HG02642 (cell line): ENCODE measurements around the gene EPHB1.

Experiments
- ATAC-seq: cut with Tn5 transposase; IDR thresholded peaks from one replicate; pipeline ENCODE4 v1.9.1; 2021; ENCODE audit warnings: mild to moderate bottlenecking; ENCODE audit not compliant: unreplicated experiment, poor library complexity

The EPHB1 gene

DNA sequence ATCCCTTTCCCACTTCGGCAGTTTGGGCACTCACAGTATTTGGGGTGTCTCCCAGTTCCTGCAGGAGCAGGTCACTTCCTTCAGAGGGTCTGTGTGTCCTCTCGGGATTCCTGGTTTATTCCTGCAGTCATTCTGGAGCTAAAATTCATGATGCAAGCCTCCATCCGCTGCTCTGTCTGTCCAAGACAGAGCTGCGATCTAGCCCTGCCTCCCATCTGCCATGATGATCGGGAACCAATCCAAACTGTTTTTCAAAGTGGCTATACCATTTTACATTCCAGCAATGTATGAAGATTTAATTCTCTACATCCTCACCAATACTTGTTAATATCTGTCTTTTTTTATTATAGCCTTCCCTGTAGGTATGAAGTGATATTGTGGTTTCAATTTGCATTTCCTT, 273.0 kb downstream of the EPHB1 start:
- no peak for ATAC-seq

DNA sequence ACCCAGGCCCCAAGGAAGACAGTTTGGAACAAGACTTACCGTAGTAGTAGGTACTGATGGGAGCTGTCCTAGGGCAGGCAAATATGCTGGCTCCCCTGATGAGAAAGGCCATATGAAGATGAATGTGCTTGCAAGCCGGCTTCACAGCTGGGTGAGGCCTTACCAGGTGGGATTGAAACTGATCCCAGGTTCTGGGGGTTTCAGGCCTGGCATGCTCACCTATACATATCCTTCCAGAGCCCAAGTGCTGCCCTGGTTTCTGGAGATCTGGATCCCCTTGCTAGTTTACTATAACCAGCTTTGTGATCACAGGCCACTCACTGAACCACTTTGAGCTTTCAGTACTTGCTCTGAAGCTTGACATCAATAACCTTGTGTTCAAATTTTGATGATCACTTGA, 274.3 kb downstream of the EPHB1 start:
- ATAC-seq, result no peak

DNA sequence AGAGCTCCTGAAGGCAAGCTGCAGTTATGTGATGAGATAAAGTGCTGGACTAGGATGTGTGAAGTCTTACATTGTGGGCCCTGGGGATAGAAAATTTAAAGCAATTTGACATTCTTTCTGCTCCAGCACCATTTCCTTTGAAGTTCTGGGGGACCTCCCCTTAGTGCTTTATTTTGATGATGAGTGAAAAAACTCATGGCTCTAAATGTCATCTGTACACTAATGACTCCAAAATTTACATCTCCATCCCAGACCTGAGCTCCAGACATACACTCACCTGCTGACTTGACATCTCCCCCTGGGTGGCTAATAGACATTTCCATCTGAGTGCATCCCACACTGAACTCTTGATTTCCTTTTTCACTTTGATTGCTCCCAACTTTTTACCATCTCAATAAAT, 276.4 kb downstream of the EPHB1 start:
- ATAC-seq, result no peak

DNA sequence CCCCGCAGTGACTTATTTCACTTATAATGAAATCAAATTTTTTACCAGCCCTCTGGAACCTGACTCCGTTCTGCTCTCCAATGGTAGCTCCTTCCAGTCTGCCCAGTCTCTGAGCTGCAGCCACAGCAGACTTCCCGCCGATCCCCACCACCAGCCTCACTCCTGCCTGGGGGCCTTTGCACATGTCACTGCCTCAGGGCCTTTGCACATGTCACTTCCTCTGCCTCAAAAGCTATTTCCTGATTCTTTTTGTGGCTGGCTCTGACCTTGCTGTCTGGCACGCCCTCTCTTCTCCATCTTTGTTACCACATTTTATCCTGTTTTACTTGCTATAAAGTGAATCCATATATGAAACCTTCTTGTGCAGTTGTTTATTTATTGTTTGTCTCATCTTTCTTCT, 277.4 kb downstream of the EPHB1 start:
- no peak for ATAC-seq

DNA sequence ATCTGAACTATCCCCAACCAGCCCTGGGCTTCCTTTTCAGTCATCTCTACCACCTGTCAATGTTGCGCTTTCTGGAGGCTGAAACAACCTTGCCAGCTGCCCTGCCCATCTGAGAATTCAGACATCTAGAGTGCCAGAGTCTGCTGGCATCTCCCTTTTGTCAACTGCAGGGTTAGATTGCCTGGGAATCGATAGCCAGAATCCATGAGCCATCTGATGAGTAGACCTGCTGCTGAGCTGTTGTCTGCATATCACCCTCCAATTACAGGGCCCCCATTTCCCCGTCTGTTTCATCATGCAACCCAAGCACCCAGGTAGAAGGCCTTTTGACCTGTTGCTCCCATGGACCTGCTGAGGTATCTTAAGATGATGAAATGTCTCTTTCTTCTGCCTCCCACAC, 280.1 kb downstream of the EPHB1 start:
- no peak for ATAC-seq

DNA sequence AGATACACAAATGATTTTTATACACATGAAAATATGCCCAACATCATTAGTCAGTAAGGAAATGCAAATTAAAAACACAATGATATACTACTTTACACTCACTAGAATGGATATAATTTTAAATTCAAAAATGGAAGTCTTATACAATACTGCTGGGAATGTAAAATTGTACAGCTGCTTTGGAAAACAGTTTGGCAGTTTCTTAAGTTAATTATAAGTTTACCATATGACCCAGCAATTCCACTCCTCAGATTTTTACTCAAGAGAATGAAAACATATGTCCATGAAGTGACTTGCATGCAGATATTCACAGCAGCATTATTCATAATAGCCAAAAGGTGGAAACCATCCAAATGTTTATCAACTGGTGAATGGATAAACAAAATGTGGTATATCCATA, 281.3 kb downstream of the EPHB1 start:
- no peak for ATAC-seq

DNA sequence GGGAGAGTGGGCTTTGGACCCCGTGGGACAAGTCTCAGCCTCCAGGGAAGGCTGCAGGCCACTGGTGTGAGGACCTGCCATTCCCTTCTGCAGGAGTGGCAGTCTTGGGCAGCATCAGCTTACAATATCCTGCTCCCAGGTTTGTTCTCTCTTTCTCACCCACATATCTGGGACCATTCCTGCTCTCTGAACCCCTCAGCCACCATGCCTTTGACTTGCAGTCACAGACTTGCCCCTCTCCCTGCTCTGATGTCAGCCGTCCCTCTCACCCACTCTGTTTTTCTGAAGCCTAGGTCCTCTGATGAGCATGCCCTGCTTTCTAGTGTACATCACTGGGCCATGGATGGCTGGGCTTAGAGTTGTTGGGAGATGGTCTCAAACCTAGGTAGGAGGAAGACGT, 282.1 kb downstream of the EPHB1 start:
- ATAC-seq, result no peak

DNA sequence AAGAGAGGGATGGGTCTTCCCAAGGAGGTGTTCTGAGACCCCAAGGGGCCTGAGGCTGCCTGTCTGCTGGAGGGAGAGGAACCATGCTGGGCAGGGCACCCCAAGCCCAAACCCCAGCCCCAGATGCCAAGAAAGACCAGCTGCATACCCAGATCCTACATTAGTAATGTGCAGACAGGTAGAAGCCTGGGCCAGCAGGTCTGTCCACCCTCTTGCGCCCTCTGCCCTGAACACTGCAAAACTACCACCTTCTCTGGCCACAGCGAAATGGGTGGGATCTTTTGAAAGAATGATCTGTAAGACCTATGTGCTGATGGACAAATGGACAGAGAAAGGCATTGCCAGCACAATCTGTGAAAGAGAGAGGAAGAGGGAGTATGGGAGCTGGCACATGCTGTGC, 283.2 kb downstream of the EPHB1 start:
- ATAC-seq, result no peak

DNA sequence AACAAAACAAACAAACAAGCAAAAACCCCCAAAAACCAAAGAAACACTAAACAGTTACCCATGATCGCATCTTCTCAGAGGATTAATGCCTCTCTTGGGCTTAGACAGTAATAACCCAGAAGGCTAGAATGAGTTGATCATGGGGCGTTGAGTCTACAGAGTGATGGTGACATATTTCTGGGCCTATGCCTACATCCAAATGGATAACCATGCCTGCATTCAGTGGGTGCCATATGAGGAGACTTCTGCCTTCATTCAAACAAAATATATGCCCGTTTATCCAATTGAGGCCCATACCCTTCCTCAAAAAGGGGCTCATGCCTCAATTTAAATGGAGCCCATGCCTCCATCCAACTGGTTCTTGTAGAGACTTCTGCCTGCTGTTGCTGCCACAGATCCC, 284.0 kb downstream of the EPHB1 start:
- no peak for ATAC-seq

DNA sequence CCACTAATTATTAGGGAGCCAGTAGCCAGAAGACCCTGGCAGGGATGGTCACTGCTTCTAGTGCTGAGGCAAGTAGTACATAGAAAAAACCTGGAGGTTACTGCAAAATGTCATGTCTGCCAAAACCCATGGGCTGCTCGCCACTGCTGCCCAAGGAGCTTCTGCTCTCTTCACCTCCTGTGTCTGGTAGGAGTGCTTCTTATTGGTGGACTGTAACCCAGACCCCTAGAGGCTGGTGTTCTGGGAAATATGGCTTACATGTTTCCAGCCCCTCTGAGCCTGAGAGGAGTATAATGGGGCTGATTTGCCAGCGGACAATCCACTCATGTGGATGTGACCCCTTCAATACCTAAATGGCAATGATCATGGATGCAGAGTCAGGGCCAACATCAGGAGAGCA, 286.4 kb downstream of the EPHB1 start:
- ATAC-seq, result no peak

DNA sequence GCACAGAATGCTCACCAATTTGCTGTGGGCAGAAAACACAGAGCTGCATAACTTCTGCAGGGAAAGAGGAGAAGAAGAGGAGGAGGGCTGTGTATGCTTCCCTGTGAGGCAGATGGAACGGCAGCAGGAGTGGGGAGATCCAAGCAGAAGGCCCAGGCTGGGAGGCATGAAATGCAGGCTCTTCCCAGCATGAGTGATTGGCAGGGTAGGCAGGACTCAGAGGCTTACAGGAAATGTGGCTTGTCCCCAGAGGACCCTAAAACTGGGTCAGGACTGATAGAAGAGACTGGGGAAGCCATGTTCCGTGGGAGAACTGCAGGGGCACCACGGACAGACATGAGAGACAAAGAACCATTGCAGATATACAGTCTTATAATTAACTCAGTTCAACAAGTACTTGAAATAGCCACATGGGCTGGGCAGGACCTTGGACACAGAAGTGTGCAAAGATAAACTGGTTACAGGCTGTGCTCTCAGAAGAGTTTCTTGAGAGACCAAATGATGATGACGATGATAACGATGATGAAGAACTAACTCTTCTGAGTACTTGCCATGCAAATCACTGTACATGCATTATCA, 286.9 kb downstream of the EPHB1 start:
- ATAC-seq, result no peak

DNA sequence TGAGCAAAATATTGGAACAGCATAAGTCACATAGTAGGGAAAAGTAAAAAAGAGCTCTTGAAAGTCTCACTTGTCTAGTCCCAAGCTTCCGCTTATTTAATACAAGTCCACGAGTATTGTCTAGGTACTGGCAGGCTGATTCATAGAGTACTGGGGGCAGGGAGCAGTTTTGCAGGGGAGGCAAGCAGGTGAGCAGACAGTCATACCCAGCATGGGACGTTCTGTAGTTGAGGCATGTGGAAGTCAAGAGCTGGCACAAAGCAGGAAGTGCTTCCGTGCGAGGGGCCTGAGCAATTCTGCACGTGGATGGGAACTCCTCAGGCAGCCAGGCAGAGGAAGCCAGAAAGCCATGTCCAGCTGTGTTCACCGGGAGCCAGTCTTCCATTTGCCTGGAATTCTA, 287.6 kb downstream of the EPHB1 start:
- no peak for ATAC-seq

DNA sequence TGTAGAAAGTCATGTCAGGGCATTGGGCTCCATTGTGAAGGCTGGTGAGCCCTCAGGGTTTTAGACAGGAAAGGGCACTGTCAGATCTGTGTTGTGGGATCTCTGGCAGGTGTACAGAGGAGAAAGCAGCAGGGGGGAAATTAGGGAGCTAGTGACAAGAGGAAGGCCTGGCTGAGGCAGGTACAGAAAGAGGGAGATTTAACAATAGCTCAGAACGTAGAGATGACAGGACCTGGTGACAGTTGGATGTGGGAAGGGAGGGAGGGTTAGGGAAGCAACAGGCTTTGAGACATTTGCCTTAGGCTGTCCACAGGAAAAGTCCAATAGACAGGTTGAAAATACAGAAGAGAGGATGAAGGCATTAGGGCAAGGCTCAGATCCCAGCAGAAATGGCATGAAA, 288.1 kb downstream of the EPHB1 start:
- ATAC-seq, result no peak

DNA sequence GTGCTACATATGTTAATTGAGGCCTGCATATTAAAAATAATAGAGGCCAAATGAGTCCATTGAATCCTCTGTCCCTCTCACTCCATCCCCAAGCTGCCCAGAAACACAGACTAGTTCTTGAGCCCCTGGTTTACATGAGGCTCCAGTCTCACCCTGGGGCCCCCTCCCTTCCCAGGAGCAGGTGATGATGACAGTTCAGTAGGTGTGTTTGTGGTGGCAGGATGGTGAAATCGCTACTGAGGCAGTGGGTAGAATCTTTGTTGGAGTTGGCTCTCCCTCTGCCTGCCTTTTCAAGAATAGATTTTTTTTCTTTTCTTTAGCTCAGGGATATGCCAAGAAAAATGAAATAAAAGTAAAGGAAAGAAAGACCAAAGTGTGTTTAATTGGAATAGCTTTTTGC, 288.7 kb downstream of the EPHB1 start:
- ATAC-seq, result no peak

DNA sequence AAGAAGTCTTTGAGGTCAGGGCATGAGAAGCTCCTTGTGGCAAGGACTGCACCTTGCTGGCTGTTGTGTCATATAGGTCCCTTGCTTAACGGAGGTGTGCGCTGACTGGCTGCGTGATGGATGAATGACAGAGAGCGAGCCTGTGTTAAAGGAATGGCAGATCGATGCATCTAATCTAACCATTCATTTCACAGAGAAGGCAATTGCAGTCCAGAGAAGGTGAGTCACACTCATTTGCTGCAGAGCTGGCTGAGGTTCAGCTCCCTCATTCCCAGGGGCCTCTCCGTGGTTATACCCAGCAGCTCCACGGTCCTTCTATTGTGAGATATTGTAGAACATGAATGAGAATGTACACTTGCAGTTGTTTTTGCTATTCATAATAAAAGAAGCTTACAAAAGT, 289.3 kb downstream of the EPHB1 start:
- ATAC-seq, result no peak

DNA sequence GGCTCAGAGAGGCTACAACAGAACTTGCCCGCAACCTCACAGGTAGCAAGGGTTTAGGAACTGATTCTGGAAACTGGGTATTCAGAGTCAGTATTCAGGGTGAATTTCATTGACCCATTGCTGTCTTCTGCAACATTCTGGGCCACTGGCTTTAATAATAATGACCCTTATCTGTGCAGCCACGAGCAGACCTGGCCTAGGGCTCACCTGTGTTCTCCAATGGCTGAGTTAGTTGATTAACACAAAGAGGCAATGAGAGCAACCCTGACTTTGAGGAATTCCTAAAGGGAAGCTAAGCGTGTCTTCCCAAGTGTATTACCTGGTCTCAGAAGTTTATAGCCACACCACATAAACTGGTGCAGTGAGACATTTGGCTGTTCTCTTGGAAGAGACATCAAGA, 289.9 kb downstream of the EPHB1 start:
- ATAC-seq, result no peak

DNA sequence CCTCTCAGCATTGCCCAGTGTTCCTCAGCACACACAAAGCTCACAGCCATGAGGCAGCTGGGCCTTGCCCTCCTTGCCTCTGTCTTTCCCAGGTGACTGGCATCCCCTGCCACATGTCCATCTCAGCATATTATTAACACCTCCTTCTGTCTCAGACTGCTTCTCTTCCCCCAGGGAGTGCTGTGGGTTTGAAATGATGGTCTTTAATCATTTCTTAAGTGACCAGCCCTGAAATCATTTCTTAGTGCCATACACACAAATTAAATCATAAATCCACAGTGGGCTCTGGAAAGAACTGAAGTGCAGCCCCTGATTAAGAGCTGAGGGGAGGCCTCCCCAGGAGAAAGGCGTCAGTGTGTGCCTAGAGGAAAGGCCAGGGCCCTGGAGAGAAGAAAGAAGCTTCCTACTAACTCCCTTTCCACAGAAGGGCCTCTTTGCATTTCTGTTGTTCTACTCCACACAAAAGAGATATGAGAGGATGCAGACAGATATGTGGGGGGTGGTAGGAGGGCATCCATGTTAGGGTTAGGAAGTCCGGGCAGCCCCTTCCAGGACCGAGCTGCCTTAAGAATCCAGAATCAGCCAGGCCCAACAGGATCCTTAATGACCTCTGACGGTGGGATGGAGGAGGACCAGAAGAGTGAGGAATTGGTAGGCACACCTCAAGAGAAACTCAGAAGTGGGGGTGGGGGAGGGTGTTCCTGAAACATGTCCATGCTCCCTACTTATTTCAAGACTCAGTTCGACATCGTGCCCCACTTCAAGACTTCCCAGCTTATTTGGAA, 290.8 kb downstream of the EPHB1 start:
- no peak for ATAC-seq

DNA sequence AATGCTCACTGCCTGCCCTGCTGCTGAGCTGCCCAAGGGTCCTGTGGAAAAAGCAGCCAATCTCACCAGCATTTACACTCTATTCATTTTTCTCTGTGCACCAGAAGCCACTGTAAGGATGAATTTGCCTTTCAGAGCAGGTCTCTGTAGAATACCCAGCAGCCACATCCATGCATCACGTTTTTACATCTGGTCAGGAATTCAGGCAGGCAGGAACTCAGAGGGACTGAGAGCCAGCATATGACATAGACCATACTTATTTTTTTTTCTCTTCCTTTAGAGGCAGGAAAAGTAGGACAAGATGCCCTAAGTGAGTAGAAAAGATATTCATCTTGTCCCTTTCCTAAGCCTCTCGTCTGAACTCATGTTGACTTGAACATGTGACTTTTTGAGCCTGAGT, 292.7 kb downstream of the EPHB1 start:
- ATAC-seq, result no peak

DNA sequence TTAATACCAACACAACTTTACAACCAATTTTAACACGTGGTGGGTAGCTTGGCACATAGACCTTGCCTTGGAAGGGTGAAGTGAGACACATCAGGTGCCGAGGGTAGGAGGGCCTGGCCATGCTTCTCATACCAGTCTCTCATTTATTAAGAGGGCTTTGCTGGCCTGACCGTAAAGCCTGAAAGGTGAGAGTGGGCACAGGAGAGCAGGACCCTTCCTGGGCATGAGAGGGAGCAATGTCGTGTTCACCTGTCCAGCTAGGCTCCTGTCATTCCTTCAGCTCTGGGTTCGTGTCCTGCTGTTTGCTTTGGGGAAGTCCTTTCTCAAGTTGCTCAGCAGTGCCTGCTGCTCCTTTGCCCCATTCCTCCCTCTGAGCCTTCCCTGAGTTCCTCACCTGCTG, 294.4 kb downstream of the EPHB1 start:
- ATAC-seq, result no peak

DNA sequence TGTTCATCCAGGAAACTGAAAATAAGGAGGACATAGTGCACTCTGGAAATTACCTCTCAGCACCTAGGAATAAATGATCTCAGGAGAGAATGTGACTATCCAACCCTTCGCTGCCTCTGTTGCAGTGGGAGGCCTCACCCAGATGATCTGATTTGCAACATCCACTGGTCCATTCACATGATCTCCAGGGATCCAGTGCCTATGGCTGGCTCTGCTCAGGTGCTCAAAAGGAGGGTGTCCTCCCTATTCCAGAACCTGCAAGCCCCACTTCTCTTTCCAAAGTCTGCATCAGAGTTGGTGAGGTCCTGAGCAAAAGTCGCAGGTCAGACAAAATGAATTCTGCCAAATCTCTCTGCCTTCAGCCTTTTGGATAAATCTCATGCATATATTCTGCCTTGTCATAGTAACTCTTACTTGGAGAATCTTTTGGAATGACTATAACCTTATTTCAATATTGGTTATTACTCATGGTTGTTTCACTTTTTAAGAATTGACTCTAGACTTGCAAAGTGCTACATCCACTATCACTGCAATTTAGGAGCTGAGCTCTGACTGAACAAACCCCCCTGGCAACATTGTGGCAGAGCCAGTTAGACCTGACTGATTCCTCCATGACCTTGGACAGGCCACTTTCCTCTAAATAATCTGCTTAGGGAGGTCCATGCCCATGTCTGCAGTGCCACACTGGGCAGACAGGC, 295.1 kb downstream of the EPHB1 start:
- ATAC-seq, result no peak

DNA sequence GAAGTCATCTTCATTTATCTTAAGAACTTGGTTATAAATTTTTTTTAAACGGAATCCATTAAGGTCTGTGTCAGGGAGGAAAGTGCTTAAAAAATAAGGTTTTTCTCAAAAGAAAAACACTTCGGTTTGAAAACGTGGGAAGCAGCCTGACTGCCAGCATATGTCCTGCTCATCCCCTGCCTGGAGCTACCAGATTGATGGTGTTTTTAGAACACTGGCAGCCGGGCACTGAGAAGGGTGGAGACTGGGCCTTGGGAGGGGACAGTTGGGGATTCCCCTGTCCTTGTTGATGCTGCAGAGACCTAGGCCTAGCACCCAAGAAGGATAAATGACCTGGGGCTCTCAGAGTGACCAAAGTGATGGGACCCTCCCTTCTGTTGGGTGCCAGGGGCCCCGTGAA, 296.9 kb downstream of the EPHB1 start:
- ATAC-seq, result no peak

DNA sequence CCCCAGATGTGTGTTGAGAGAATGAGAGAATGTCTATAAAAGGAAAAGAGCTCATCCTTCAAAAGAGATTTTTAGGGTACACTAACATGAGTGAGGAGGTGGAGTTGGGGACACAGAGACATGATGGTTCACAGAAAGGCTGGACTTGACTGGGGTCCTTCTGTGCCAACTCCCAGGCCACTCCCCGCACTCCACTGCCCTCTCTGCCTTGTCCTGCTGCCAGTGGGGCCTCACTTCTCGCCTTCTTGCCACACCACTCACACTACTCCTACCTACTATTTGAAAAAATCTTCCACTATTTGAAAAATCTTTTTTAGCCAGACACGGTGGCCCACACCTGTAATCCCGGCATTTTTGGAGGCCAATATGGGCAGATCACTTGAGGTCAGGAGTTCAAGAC, 298.1 kb downstream of the EPHB1 start:
- no peak for ATAC-seq
